VCaP (cell line): ENCODE data around the gene PCDH9.
"Not testable (repeated sequence)": the region's sequence is repeated elsewhere in the genome, so short reads cannot be mapped to it uniquely, and the experiment has no call there.

Experiments used
- H3K27ac ChIP-seq: fragments of 450-650 bp; 2 replicates; pipeline ENCODE4 v1.5.1; 2017
- CTCF ChIP-seq: fragments of 450-650 bp; conservative IDR thresholded peaks from 2 replicates; pipeline ENCODE4 v1.5.1; 2017; ENCODE audit warnings: mild to moderate bottlenecking, moderate library complexity

Gene PCDH9

GRCh38 chr13:66895320-66895719 lies 334.8 kb downstream of the PCDH9 start:
- no peak overlapping the region for H3K27ac ChIP-seq
- TF ChIP-seq CTCF, result no peak

- no peak for TF ChIP-seq CTCF
- no peak overlapping the region for H3K27ac ChIP-seq
Observed at GRCh38 chr13:66888698-66889097, 341.4 kb downstream of the PCDH9 start.

GRCh38 chr13:66887088-66887487 lies 343.0 kb downstream of the PCDH9 start:
- no peak for TF ChIP-seq CTCF

GRCh38 chr13:66886264-66886663 lies 343.9 kb downstream of the PCDH9 start:
- no peak overlapping the region for H3K27ac ChIP-seq
- no peak for TF ChIP-seq CTCF

More at GRCh38 chr13:66887088-66887487, 343.0 kb downstream of the PCDH9 start:
- H3K27ac ChIP-seq, result no peak overlapping the region

GRCh38 chr13:66881170-66881569 lies 349.0 kb downstream of the PCDH9 start:
- H3K27ac ChIP-seq, result not testable (repeated sequence)

- H3K27ac ChIP-seq, result no peak overlapping the region
- TF ChIP-seq CTCF, result no peak
Observed at GRCh38 chr13:66879988-66880387, 350.1 kb downstream of the PCDH9 start.

- TF ChIP-seq CTCF, result no peak
- no peak overlapping the region for H3K27ac ChIP-seq
Observed at GRCh38 chr13:66875264-66875663, 354.9 kb downstream of the PCDH9 start.

GRCh38 chr13:66864627-66865026 lies 365.5 kb downstream of the PCDH9 start:
- H3K27ac ChIP-seq, result no peak overlapping the region
- TF ChIP-seq CTCF, result no peak
